Stimulated activated CD8-positive, alpha-beta memory T cell treated with anti-CD3 and anti-CD28 coated beads, Interleukin-15, amount 100 ng/mL, for 24 hours (primary cell): ENCODE results near the gene CLEC4G.

Experiments used
- DNase-seq: peaks from one replicate; pipeline ENCODE4 v3.0.0-alpha.2; 2020; ENCODE audit warnings: low read depth

CLEC4G gene

GRCh38 chr19:7722231-7722651 is 9.7 kb downstream of the CLEC4G start:
- DNase-seq = no peak

GRCh38 chr19:7720351-7720750 is 11.6 kb downstream of the CLEC4G start:
- DNase-seq = no peak

GRCh38 chr19:7718668-7719067 is 13.2 kb downstream of the CLEC4G start:
- no peak for DNase-seq

GRCh38 chr19:7716762-7717161 is 15.1 kb downstream of the CLEC4G start:
- no peak for DNase-seq

- DNase-seq = no peak
Observed at GRCh38 chr19:7715671-7716070, 16.2 kb downstream of the CLEC4G start.

- DNase-seq = no peak
Observed at GRCh38 chr19:7710616-7711015, 21.3 kb downstream of the CLEC4G start.

- DNase-seq = no peak
Observed at GRCh38 chr19:7709932-7710460, 21.9 kb downstream of the CLEC4G start.

GRCh38 chr19:7706955-7707456 is 24.9 kb downstream of the CLEC4G start:
- DNase-seq = no peak

GRCh38 chr19:7706188-7706954 is 25.5 kb downstream of the CLEC4G start:
- no peak for DNase-seq

- peak; percentile 37 for DNase-seq
Observed at GRCh38 chr19:7705387-7706187, 26.3 kb downstream of the CLEC4G start.

GRCh38 chr19:7704280-7705060 is 27.4 kb downstream of the CLEC4G start:
- no peak for DNase-seq

- no peak for DNase-seq
Observed at GRCh38 chr19:7703332-7703731, 28.6 kb downstream of the CLEC4G start.

GRCh38 chr19:7701654-7702457 is 30.1 kb downstream of the CLEC4G start, which contains the start of gene FCER2:
Gene FCER2 (minus strand): TSS chr19:7702131. CDS start chr19:7699760, 2,371 bp downstream.
- DNase-seq = no peak

GRCh38 chr19:7701049-7701653 is 30.8 kb downstream of the CLEC4G start:
- DNase-seq = no peak

- no peak for DNase-seq
Observed at GRCh38 chr19:7699417-7700401, 32.2 kb downstream of the CLEC4G start.

- DNase-seq = no peak
Observed at GRCh38 chr19:7699003-7699402, 32.9 kb downstream of the CLEC4G start.

GRCh38 chr19:7698583-7698982 is 33.3 kb downstream of the CLEC4G start:
- DNase-seq = no peak

- no peak for DNase-seq
Observed at GRCh38 chr19:7697721-7698287, 34.1 kb downstream of the CLEC4G start.

- no peak for DNase-seq
Observed at GRCh38 chr19:7694499-7694898, 37.4 kb downstream of the CLEC4G start.
